ENCODE measurements around the gene NOS3.

- no peak for TF ChIP-seq POLR2AphosphoS5 (IDR thresholded peaks at IDR 0.05)
- TF ChIP-seq CTCF (IDR thresholded peaks at IDR 0.05 in 8 of 11, conservative IDR thresholded peaks at IDR 0.05 in 3 of 11), result no peak
Observed at GRCh38 chr7:150983893-150984368, 6.9 kb upstream of the NOS3 start.

Data from spleen (tissue), 7 donors.